Ovary (tissue), 9 donors: ENCODE measurements around the gene TTC7B. TPM values are rescaled to one million over a fixed set of nuclear protein-coding genes. Genes with fewer than 3 reads are reported as not detected.

ENCODE experiments used
- DNase-seq, 5 donors: peaks; one replicate each; pipeline ENCODE4 v3.0.0-alpha.2; 2019 to 2020
- H3K27ac ChIP-seq, 2 donors: fragments of 200-600 bp; one replicate each; pipeline versions ENCODE4 v1.5.1 to v1.8.0; 2019 to 2022
- H3K27me3 ChIP-seq: fragments of 200-600 bp; one replicate; pipeline ENCODE4 v1.8.0; 2022
- H3K36me3 ChIP-seq: fragments of 200-600 bp; sonication (generic); one replicate; pipeline ENCODE4 v1.5.1; 2019
- H3K4me1 ChIP-seq: one replicate; pipeline ENCODE4 v1.8.1; 2013; ENCODE audit warnings: mild to moderate bottlenecking, moderate library complexity; ENCODE audit not compliant: insufficient read depth
- H3K4me3 ChIP-seq: fragments of 200-600 bp; sonication (generic); one replicate; pipeline ENCODE4 v1.5.1; 2017
- H3K9me3 ChIP-seq, 2 donors: fragments of 200-600 bp in 1 of 2; sonication (generic) in 1 of 2; one replicate each; pipeline versions ENCODE4 v1.5.1 to v1.8.1; 2013 to 2019; ENCODE audit warnings: mild to moderate bottlenecking in 1 of 2, moderate library complexity in 1 of 2
- CTCF ChIP-seq, 3 donors: fragments of 450-650 bp in 2 of 3; fragments of 200-600 bp in 1 of 3; IDR thresholded peaks; one replicate each; pipeline versions ENCODE4 v1.5.1 to v1.8.0; 2016 to 2022; ENCODE audit warnings: antibody characterized with exemption in 3 of 3, mild to moderate bottlenecking in 1 of 3
- EP300 ChIP-seq: sonication (generic); formaldehyde crosslinking; IDR thresholded peaks from one replicate; pipeline ENCODE4 v1.6.1; 2017; ENCODE audit warnings: antibody characterized with exemption
- POLR2A ChIP-seq: fragments of 450-650 bp; IDR thresholded peaks from one replicate; pipeline ENCODE4 v1.6.1; 2017; ENCODE audit warnings: antibody characterized with exemption, mild to moderate bottlenecking, moderate library complexity
- WGBS, 3 donors: extraction: QIAGEN DNeasy Blood & Tissue Kit in 1 of 3; methylation state at CpG; one replicate each; pipeline versions ENCODE4 v1.1.5 to v1.1.7; 2013 to 2017; 5-methylcytosine and 5-hydroxymethylcytosine counted together
- intact Hi-C, 4 donors: fragments of 100-400 bp; cut with DNase I; formaldehyde crosslinking; loops; one replicate each; pipeline versions ENCODE4 v1.11.0 to v1.15.1; 2022 to 2023
- polyA plus RNA-seq, 2 donors: library from polyadenylated mRNA; stranded (reverse); fragments of 200-250 nt in 1 of 2; fragments of 350-450 nt in 1 of 2; fragmentation: Illumina TruSeq in 1 of 2; extraction: RNeasy Lipid Tissue Mini Kit (QIAGEN cat#74804) in 1 of 2; gene quantifications; one replicate each; pipeline ENCODE4 v1.2.3, GENCODE V29; 2013 to 2014
- total RNA-seq, 7 donors: library from RNA; depleted of rRNA in 2 of 7; stranded (reverse); fragments of >200 nt in 2 of 7; fragmentation: NEBNext Ultra II Directional in 3 of 7; extraction: Animal tissue kit (Norgen Biotek cat#: 25700) in 3 of 7; gene quantifications; one replicate each; pipeline versions ENCODE4 v1.1.0 to v1.2.4, GENCODE V29; 2016 to 2023
- donor health status: DM: no; HTN: no; CAD: no; lungs with moderate emphysema.
- donor health status: DM: no; HTN: no; CAD: no.
- donor health status: Bipolar disorder and iron deficiency.
- donor health status: DM: yes; HTN: yes; CAD: no.
- donor health status: DM: no; HTN: no; CAD: no.
- donor health status: DM: yes; HTN: yes; CAD: no.

Gene TTC7B
- total and polyA plus RNA-seq, 9 donors = 18.2 to 39.5 (median 34.2) TPM

- DNase-seq = peak; percentile 90 to 96 (median 94)
- no peaks in the 10 kb centered on the region for H3K9me3 ChIP-seq
- H3K4me1 ChIP-seq = peaks cover 7% of the 10 kb centered on the region
- intact Hi-C loops = loop anchor here (5.0 to 10.0 kb wide), 5 partner anchors 353 to 463 kb away; partner anchors contain the start of gene CALM1 (in 2 of the 4)
- H3K27me3 ChIP-seq = no peaks in the 10 kb centered on the region
- WGBS, 3 donors = 1 to 4% (median 1%) methylated on average over 55 to 71 of the region's 71 CpGs
- no peak for TF ChIP-seq EP300
- TF ChIP-seq POLR2A = peak; percentile 53
- peak; percentile 91 to 97 (median 93) for TF ChIP-seq CTCF (IDR thresholded peaks at IDR 0.05)
- H3K36me3 ChIP-seq = no peaks in the 10 kb centered on the region
- H3K4me3 ChIP-seq = peak overlapping the region; percentile 42
- H3K27ac ChIP-seq = peak overlapping the region; percentile 68 to 81
Measured at GRCh38 chr14:90758028-90758889, 58.0 kb downstream of the TTC7B start.

- H3K36me3 ChIP-seq = no peaks in the 10 kb centered on the region
- H3K9me3 ChIP-seq = no peaks in the 10 kb centered on the region
- H3K4me3 ChIP-seq = no peak overlapping the region
- H3K4me1 ChIP-seq = peaks cover 7% of the 10 kb centered on the region
- WGBS, 3 donors = 78 to 81% (median 79%) methylated on average over 3 of the region's 3 CpGs
- intact Hi-C loops = loop anchor here (5.0 to 10.0 kb wide), 5 partner anchors 353 to 463 kb away; partner anchors contain the start of gene CALM1 (in 2 of the 4)
- peak overlapping the region in 1 of 2 donors; percentile 32 for H3K27ac ChIP-seq
- DNase-seq = no peak
- no peaks in the 10 kb centered on the region for H3K27me3 ChIP-seq
- TF ChIP-seq EP300 = no peak
- no peak for TF ChIP-seq CTCF (IDR thresholded peaks at IDR 0.05)
- no peak for TF ChIP-seq POLR2A
Measured at GRCh38 chr14:90757452-90757851, 58.8 kb downstream of the TTC7B start.

GRCh38 chr14:90756755-90757345, 59.4 kb downstream of the TTC7B start:
- DNase-seq = no peak
- Histone ChIP-seq H3K4me1 (peaks cover 7% of the 10 kb centered on the region), H3K27me3 (no peaks in the 10 kb centered on the region), H3K36me3 (no peaks in the 10 kb centered on the region), H3K4me3 (no peak overlapping the region), H3K9me3 (no peaks in the 10 kb centered on the region), H3K27ac (no peak overlapping the region)
- WGBS, 3 donors = 90 to 93% (median 91%) methylated on average over 10 of the region's 10 CpGs
- intact Hi-C loops = loop anchor here (5.0 to 10.0 kb wide), 5 partner anchors 352 to 462 kb away; partner anchors contain the start of gene CALM1 (in 2 of the 4)
- TF ChIP-seq CTCF (IDR thresholded peaks at IDR 0.05) (no peak), POLR2A (no peak), EP300 (no peak)

GRCh38 chr14:90755661-90756304, 60.4 kb downstream of the TTC7B start:
- H3K27ac ChIP-seq = no peak overlapping the region
- intact Hi-C loops = loop anchor here (5.0 to 10.0 kb wide), 5 partner anchors 351 to 461 kb away; partner anchors contain the start of gene CALM1 (in 2 of the 4)
- H3K9me3 ChIP-seq = no peaks in the 10 kb centered on the region
- H3K4me1 ChIP-seq = peaks cover 7% of the 10 kb centered on the region
- no peak for DNase-seq
- no peak overlapping the region for H3K4me3 ChIP-seq
- H3K36me3 ChIP-seq = no peaks in the 10 kb centered on the region
- TF ChIP-seq POLR2A (no peak), EP300 (no peak), CTCF (IDR thresholded peaks at IDR 0.05) (no peak)
- 74 to 76% (median 75%) methylated on average over 4 of the region's 4 CpGs for WGBS, 3 donors
- H3K27me3 ChIP-seq = no peaks in the 10 kb centered on the region
